Heart left ventricle (tissue), 13 donors: Measurements from ENCODE around the gene CRIP2.

Experiments
- CTCF ChIP-seq, 12 donors: fragments of 200-600 bp; sonication (generic) in 4 of 12; IDR thresholded peaks; one replicate each; pipeline versions ENCODE4 v1.5.0 to v1.8.0; 2018 to 2022; ENCODE audit warnings: antibody characterized with exemption in 12 of 12, mild to moderate bottlenecking in 5 of 12
- POLR2A ChIP-seq, 2 donors: fragments of 450-650 bp; IDR thresholded peaks; one replicate each; pipeline ENCODE4 v1.6.1; 2017; ENCODE audit warnings: antibody characterized with exemption in 2 of 2, mild to moderate bottlenecking in 2 of 2, moderate library complexity in 2 of 2
- donor health status: ischemic (EF 13 %, LVEDD 7.1; RV severe dilation, severe dysfunction).
- donor health status: DM: no; HTN: yes; CAD: no.
- donor health status: DM: no; HTN: no; CAD: no.
- donor health status: ischemic (EF 25% LVEDD 6.9; RV normal size, moderate dysfunction).
- donor health status: ischemic (EF 25% LVEDD 5.7; RV mildly dilated, moderate dysfunction).
- donor health status: ischemic (EF 35%, LVEDD 5.7; RV mildly dilated, moderate dysfunction).
- donor health status: nonischemic (EF 11% LVEDD 7.7; RV severe dilation, severe dysfunction).
- donor health status: DM: yes; HTN: yes; CAD: no.
- donor health status: PGD.
- donor health status: ischemic (EF 29% LVEDD 5.4; RV normal size, mild dysfunction).
- donor health status: nonischemic (EF 23%, LVEDD 6.1; RV moderate dilation, normal function).

GRCh38 chr14:105456736-105457617 lies 17.6 kb upstream of the CRIP2 start:
- TF ChIP-seq CTCF (IDR thresholded peaks at IDR 0.05) (no peak), POLR2A (IDR thresholded peaks at IDR 0.05) (no peak)
